ENCODE data around the gene LCN12.

- no peak for TF ChIP-seq POLR2A (IDR thresholded peaks at IDR 0.05)
- TF ChIP-seq CTCF (IDR thresholded peaks at IDR 0.05) = no peak
Measured at GRCh38 chr9:136995362-136995761, 43.3 kb downstream of the LCN12 start.
